IMR-90 (cell line): ENCODE measurements around the gene UBQLN1. TPM values are rescaled to one million over a fixed set of nuclear protein-coding genes. Genes with fewer than 3 reads are reported as not detected.

Source experiments
- ATAC-seq: fragments of 200-7000 bp; cut with Tn5 transposase; 2 replicates; pipeline ENCODE4 v1.9.1; 2020; ENCODE audit warnings: low read depth, mild to moderate bottlenecking, moderate library complexity
- BruUV-seq: library from RNA; stranded (reverse); fragments of 400-500 nt; replicated peaks from 2 replicates; lab custom pipeline; 2021; lab: Mats Ljungman, UMichigan
- CTCF ChIA-PET: fragments of 300-600 bp; formaldehyde crosslinking; extraction: SDS; loops from one replicate; lab custom pipeline; 2021; ENCODE audit warnings: antibody characterized with exemption; lab: Yijun Ruan, JAX
- POLR2A ChIA-PET: fragments of 300-600 bp; sonication (Branson Sonifier 250); formaldehyde crosslinking; loops from one replicate; lab custom pipeline; 2022; ENCODE audit warnings: antibody characterized with exemption; ENCODE audit not compliant: unreplicated experiment; lab: Charles Lee
- DNase-seq: peaks from one replicate; pipeline ENCODE4 v3.0.0; 2013
- H2AFZ ChIP-seq: replicated peaks from 2 replicates; pipeline ENCODE3; 2013; ENCODE audit warnings: low read length, mild to moderate bottlenecking; ENCODE audit not compliant: poor library complexity
- H2AK5ac ChIP-seq: 2 replicates; pipeline ENCODE4 v1.6.1; 2013; ENCODE audit warnings: low read depth, low read length, inconsistent platforms
- H2AK9ac ChIP-seq: replicated peaks from 2 replicates; pipeline ENCODE3; 2013; ENCODE audit warnings: mild to moderate bottlenecking, low read depth, low read length, moderate library complexity; ENCODE audit not compliant: poor library complexity
- H2BK120ac ChIP-seq: 2 replicates; pipeline ENCODE4 v1.6.1; 2013; ENCODE audit warnings: low read depth, low read length, inconsistent platforms
- H2BK15ac ChIP-seq: 3 replicates; pipeline ENCODE4 v1.6.1; 2013; ENCODE audit warnings: low read depth, low read length, inconsistent platforms
- H2BK20ac ChIP-seq: 2 replicates; pipeline ENCODE4 v1.6.1; 2013; ENCODE audit warnings: low read depth, mild to moderate bottlenecking, inconsistent platforms, low read length, moderate library complexity
- H2BK5ac ChIP-seq: 2 replicates; pipeline ENCODE4 v1.6.1; 2013; ENCODE audit warnings: mild to moderate bottlenecking, low read depth, low read length, inconsistent platforms; ENCODE audit not compliant: poor library complexity, severe bottlenecking
- H3K14ac ChIP-seq: replicated peaks from 2 replicates; pipeline ENCODE4 v1.6.1; 2013; ENCODE audit warnings: low read depth, low read length, inconsistent platforms
- H3K18ac ChIP-seq: 2 replicates; pipeline ENCODE4 v1.6.1; 2013; ENCODE audit warnings: low read depth, low read length, control low read depth
- H3K23ac ChIP-seq: 2 replicates; pipeline ENCODE4 v1.6.1; 2013; ENCODE audit warnings: low read depth, low read length, inconsistent platforms
- H3K27ac ChIP-seq: 2 replicates; pipeline ENCODE4 v1.5.1; 2013; ENCODE audit warnings: mild to moderate bottlenecking, control low read depth, low read length; ENCODE audit not compliant: insufficient read depth
- H3K27me3 ChIP-seq: 2 replicates; pipeline ENCODE4 v1.6.1; 2013; ENCODE audit warnings: low read length; ENCODE audit not compliant: control insufficient read depth, insufficient read depth
- H3K36me3 ChIP-seq: 2 replicates; pipeline ENCODE4 v1.6.1; 2013; ENCODE audit warnings: low read length, mixed read lengths; ENCODE audit not compliant: control insufficient read depth, insufficient read depth
- H3K4ac ChIP-seq: 2 replicates; pipeline ENCODE4 v1.6.1; 2013; ENCODE audit warnings: low read depth, low read length, inconsistent platforms
- H3K4me1 ChIP-seq: 2 replicates; pipeline ENCODE4 v1.6.1; 2013; ENCODE audit warnings: low read length, mixed read lengths; ENCODE audit not compliant: control insufficient read depth, insufficient read depth
- H3K4me2 ChIP-seq: 2 replicates; pipeline ENCODE4 v1.6.1; 2013; ENCODE audit warnings: low read depth, mild to moderate bottlenecking, control low read depth, low read length, moderate library complexity
- H3K4me3 ChIP-seq: 2 replicates; pipeline ENCODE4 v1.5.1; 2013; ENCODE audit warnings: low read depth, mild to moderate bottlenecking, control low read depth, low read length, moderate library complexity; ENCODE audit not compliant: insufficient read depth
- H3K56ac ChIP-seq: 2 replicates; pipeline ENCODE4 v1.6.1; 2013; ENCODE audit warnings: low read length, inconsistent platforms; ENCODE audit not compliant: insufficient read depth; ENCODE audit errors: extremely low read depth
- H3K79me1 ChIP-seq, 2 experiments: 2 replicates each; pipeline ENCODE4 v1.6.1; 2013; ENCODE audit warnings: low read length in 2 of 2, inconsistent platforms in 1 of 2, low read depth in 1 of 2
- H3K9ac ChIP-seq: 2 replicates; pipeline ENCODE4 v1.6.1; 2013; ENCODE audit warnings: low read depth, low read length, control low read depth
- H3K9me1 ChIP-seq: 2 replicates; pipeline ENCODE4 v1.6.1; 2013; ENCODE audit warnings: low read length, inconsistent platforms; ENCODE audit not compliant: insufficient read depth
- H3K9me3 ChIP-seq: 2 replicates; pipeline ENCODE4 v1.6.1; 2013; ENCODE audit warnings: low read length; ENCODE audit not compliant: control insufficient read depth, insufficient read depth
- H4K20me1 ChIP-seq: 2 replicates; pipeline ENCODE4 v1.6.1; 2013; ENCODE audit warnings: low read length, inconsistent platforms; ENCODE audit not compliant: insufficient read depth
- H4K5ac ChIP-seq: 2 replicates; pipeline ENCODE4 v1.6.1; 2013; ENCODE audit warnings: mild to moderate bottlenecking, low read depth, low read length, control low read depth
- H4K8ac ChIP-seq, 2 experiments: 2 replicates each; pipeline ENCODE4 v1.6.1; 2013; ENCODE audit warnings: low read depth in 2 of 2, low read length in 2 of 2, control low read depth in 1 of 2, inconsistent platforms in 1 of 2
- H4K91ac ChIP-seq: 2 replicates; pipeline ENCODE4 v1.6.1; 2013; ENCODE audit warnings: low read depth, low read length, inconsistent platforms; ENCODE audit not compliant: insufficient read depth
- BHLHE40 ChIP-seq: fragments of 150-350 bp; IDR thresholded peaks from 2 replicates; pipeline ENCODE4 v1.6.1; 2016; ENCODE audit warnings: mild to moderate bottlenecking, low read depth, low read length
- CEBPB ChIP-seq: IDR thresholded peaks from 2 replicates; pipeline ENCODE4 v1.6.1; 2012; ENCODE audit warnings: low read depth, low read length, improper control_type of control experiment
- CHD1 ChIP-seq: IDR thresholded peaks from 2 replicates; pipeline ENCODE4 v1.6.1; 2012; ENCODE audit warnings: low read depth, low read length, improper control_type of control experiment
- FOS ChIP-seq: fragments of 150-350 bp; IDR thresholded peaks from 2 replicates; pipeline ENCODE4 v1.6.1; 2016; ENCODE audit warnings: low read depth, low read length
- NFE2L2 ChIP-seq: fragments of 150-350 bp; IDR thresholded peaks from 2 replicates; pipeline ENCODE4 v1.6.1; 2016; ENCODE audit warnings: low read depth, mild to moderate bottlenecking, low read length
- RAD21 ChIP-seq: IDR thresholded peaks from 2 replicates; pipeline ENCODE4 v1.6.1; 2012; ENCODE audit warnings: low read length, improper control_type of control experiment
- RFX5 ChIP-seq: IDR thresholded peaks from 2 replicates; pipeline ENCODE4 v1.8.0; 2012; ENCODE audit warnings: low read depth, mild to moderate bottlenecking, low read length, moderate library complexity
- WGBS, 2 experiments: methylation state at CpG; one replicate each; pipeline versions ENCODE4 v1.1.5 to v1.1.7; 2013; ENCODE audit warnings: missing lambda C conversion rate in 2 of 2; ENCODE audit not compliant: insufficient read length in 1 of 2; ENCODE audit errors: extremely low coverage in 2 of 2; 5-methylcytosine and 5-hydroxymethylcytosine counted together
- dilution Hi-C: fragments of 300-500 bp; cut with HindIII; formaldehyde crosslinking; loops from one replicate; pipeline ENCODE4 v1.14.3; 2018; ENCODE audit warnings: low sequenced_read_pairs; ENCODE audit not compliant: unreplicated experiment
- in situ Hi-C: fragments of 300-500 bp; cut with MboI; formaldehyde crosslinking; loops from 3 replicates; pipeline ENCODE4 v1.14.3; 2019; ENCODE audit warnings: low sequenced_read_pairs, inconsistent platforms, mixed read lengths
- intact Hi-C: fragments of 100-400 bp; cut with micrococcal nuclease; formaldehyde crosslinking; loops from 2 replicates; pipeline ENCODE4 v1.10.0; 2022
- polyA plus RNA-seq, 3 experiments: library from polyadenylated mRNA; depleted of rRNA; stranded (reverse); fragments of >200 nt; gene quantifications; 2 replicates each; pipeline ENCODE4 v1.2.3, GENCODE V29; 2012; ENCODE audit warnings: low replicate concordance in 1 of 3
- total RNA-seq: library from RNA; depleted of rRNA; stranded (reverse); fragments of >200 nt; gene quantifications from 2 replicates; pipeline ENCODE4 v1.2.3, GENCODE V29; 2012

The UBQLN1 gene
- total and polyA plus RNA-seq, 2 of the 4 experiments (the other 2 are of a cell fraction) = 74.3 to 164 TPM

GRCh38 chr9:83708515-83709158, 879 bp upstream of the UBQLN1 start (continued):
- TF ChIP-seq RAD21 (no peak), FOS (no peak)

- no peak overlapping the region; the same call in 1 of the 2 replicates for H3K18ac ChIP-seq
- H4K20me1 ChIP-seq = peaks cover 43% of the 10 kb centered on the region
- H3K27me3 ChIP-seq = no peaks in the 10 kb centered on the region
- no peaks in the 10 kb centered on the region for H3K9me3 ChIP-seq
- no peak overlapping the region for H2AK5ac ChIP-seq
- H2AK9ac ChIP-seq = peak overlapping the region; percentile 92
- peak overlapping the region; percentile 20 for H4K5ac ChIP-seq
- no peak overlapping the region for H2BK20ac ChIP-seq
- H3K79me1 ChIP-seq = peaks cover 5 to 12% of the 10 kb centered on the region in 2 experiments; a peak in 2 of 4 replicates
- H3K27ac ChIP-seq = peak overlapping the region; percentile 89
- in situ Hi-C loops (no loop called here), dilution Hi-C loops (no loop called here), intact Hi-C loops (loop anchor here (5.0 to 10.0 kb wide), 2 partner anchors 110 to 277 kb away; partner anchors contain the start of genes GKAP1, HNRNPK and RMI1)
- no peak overlapping the region for H3K23ac ChIP-seq
- no peak; the same call in 1 of the 2 replicates for TF ChIP-seq CHD1
- no peak for TF ChIP-seq NFE2L2
- peak; percentile 23; the same call in 1 of the 2 replicates for TF ChIP-seq FOS
- TF ChIP-seq BHLHE40 = no peak
- no peak for TF ChIP-seq RAD21
- TF ChIP-seq RFX5 = no peak
- TF ChIP-seq CEBPB = no peak
- H2BK120ac ChIP-seq = peak overlapping the region; percentile 45; the same call in 1 of the 2 replicates
- H3K9me1 ChIP-seq = no peaks in the 10 kb centered on the region
- H3K56ac ChIP-seq = peak overlapping the region; percentile 74; the same call in 1 of the 2 replicates
- peak overlapping the region; percentile 100 for H4K91ac ChIP-seq
- H3K4ac ChIP-seq = peak overlapping the region; percentile 61
- CTCF ChIA-PET = interaction anchor here (0.8 kb wide), 1 partner anchor 464 kb away, joined by 3 read pairs; no protein-coding TSS in a partner anchor
- ATAC-seq = peak; percentile 91
- H3K4me1 ChIP-seq = no peaks in the 10 kb centered on the region
- peak overlapping the region; percentile 92 for H3K9ac ChIP-seq
- H3K4me3 ChIP-seq = peak overlapping the region; percentile 82
- POLR2A ChIA-PET = no interaction called here
- no peaks in the 10 kb centered on the region for H3K36me3 ChIP-seq
- H2BK15ac ChIP-seq = no peak overlapping the region
- H3K14ac ChIP-seq = no peak overlapping the region
- H2BK5ac ChIP-seq = peak overlapping the region; percentile 94
- 0% methylated on average over 13 of the region's 26 CpGs; no CpG with 5 or more reads in 1 of the 2 experiments for WGBS, 2 experiments
- no peak for DNase-seq
- TSS peak; percentile 64 for BruUV-seq
- no peak overlapping the region; the same call in 1 of the 2 replicates for H3K4me2 ChIP-seq
- peak overlapping the region; percentile 97 for H2AFZ ChIP-seq
- peak overlapping the region; percentile 96 to 99; a peak in 3 of 4 replicates for H4K8ac ChIP-seq
Measured at GRCh38 chr9:83707518-83707767, 315 bp downstream of the UBQLN1 start.
